Measurements from ENCODE around the gene TRA2A. TPM values are rescaled to one million over a fixed set of nuclear protein-coding genes. Genes with fewer than 3 reads are reported as not detected.

TRA2A gene
- total RNA-seq, 2 experiments from 2014 or later, result 246 to 275 TPM

- peaks cover 14% of the 10 kb centered on the region for H3K4me1 ChIP-seq (ENCODE audit: insufficient read depth, low read length)
- Mint-ChIP-seq H3K9me3 (no peaks in the 10 kb centered on the region), H3K27ac (no peak overlapping the region), H3K4me1 (ENCODE audit: low read depth) (peaks cover 9% of the 10 kb centered on the region), H3K36me3 (ENCODE audit: low read depth) (peaks cover 8% of the 10 kb centered on the region), H3K27me3 (no peaks in the 10 kb centered on the region), H3K4me3 (no peak overlapping the region)
- CTCF ChIA-PET, result no interaction called here
- intact Hi-C loops (cut with DNase I, micrococcal nuclease), result no loop called here
- no peaks in the 10 kb centered on the region for H3K36me3 ChIP-seq (ENCODE audit: insufficient read depth, low read length)
- no peak overlapping the region for H3K4me3 ChIP-seq (ENCODE audit: low read length)
- no peaks in the 10 kb centered on the region for H3K27me3 ChIP-seq (ENCODE audit: control insufficient read depth in 1 of 2, insufficient read depth in 2 of 2, low read length in 2 of 2)
- no peak for DNase-seq
- peaks cover 0 to 6% of the 10 kb centered on the region in 2 experiments for H3K9me3 ChIP-seq (ENCODE audit: control insufficient read depth in 1 of 2, insufficient read depth in 1 of 2, low read length in 2 of 2)
- no peak overlapping the region for H3K27ac ChIP-seq (ENCODE audit: low read depth in 1 of 2, low read length in 2 of 2)
- ATAC-seq (ENCODE audit: poor library complexity), result no peak
- no peak for TF ChIP-seq CTCF (IDR thresholded peaks at IDR 0.05)
- POLR2A ChIA-PET, result no interaction called here
Measured at GRCh38 chr7:23487670-23488069, 44.1 kb downstream of the TRA2A start.

GRCh38 chr7:23486002-23486773 lies 45.6 kb downstream of the TRA2A start:
- peaks cover 6% of the 10 kb centered on the region for H3K36me3 Mint-ChIP-seq (ENCODE audit: low read depth)
- Histone ChIP-seq H3K9me3 (ENCODE audit: control insufficient read depth in 1 of 2, insufficient read depth in 1 of 2, low read length in 2 of 2) (peaks cover 0 to 6% of the 10 kb centered on the region in 2 experiments), H3K36me3 (ENCODE audit: insufficient read depth, low read length) (no peaks in the 10 kb centered on the region), H3K27ac (ENCODE audit: low read depth in 1 of 2, low read length in 2 of 2) (no peak overlapping the region), H3K4me3 (ENCODE audit: low read length) (no peak overlapping the region), H3K27me3 (ENCODE audit: control insufficient read depth in 1 of 2, insufficient read depth in 2 of 2, low read length in 2 of 2) (no peaks in the 10 kb centered on the region), H3K4me1 (ENCODE audit: insufficient read depth, low read length) (peaks cover 14% of the 10 kb centered on the region)
- H3K9me3 Mint-ChIP-seq, result no peaks in the 10 kb centered on the region
- TF ChIP-seq CTCF (IDR thresholded peaks at IDR 0.05), result no peak
- peaks cover 6% of the 10 kb centered on the region for H3K4me1 Mint-ChIP-seq (ENCODE audit: low read depth)
- H3K27me3 Mint-ChIP-seq, result peaks cover 5% of the 10 kb centered on the region
- intact Hi-C loops (cut with DNase I, micrococcal nuclease), result no loop called here
- ATAC-seq (ENCODE audit: poor library complexity) (no peak), DNase-seq (no peak)
- ChIA-PET CTCF (interaction anchor here (0.6 to 0.7 kb wide), 2 partner anchors 19 to 115 kb away, joined by 3 read pairs; no protein-coding TSS in a partner anchor), POLR2A (no interaction called here)
- no peak overlapping the region for H3K4me3 Mint-ChIP-seq
- no peak overlapping the region for H3K27ac Mint-ChIP-seq

GRCh38 chr7:23482686-23483085 lies 49.1 kb downstream of the TRA2A start:
- peaks cover 3 to 20% of the 10 kb centered on the region in 2 experiments for H3K27me3 ChIP-seq (ENCODE audit: control insufficient read depth in 1 of 2, insufficient read depth in 2 of 2, low read length in 2 of 2)
- no peak overlapping the region for H3K27ac Mint-ChIP-seq
- CTCF ChIA-PET, result no interaction called here
- no peak for TF ChIP-seq CTCF (IDR thresholded peaks at IDR 0.05)
- POLR2A ChIA-PET, result no interaction called here
- no peaks in the 10 kb centered on the region for H3K4me1 ChIP-seq (ENCODE audit: insufficient read depth, low read length)
- no peaks in the 10 kb centered on the region for H3K9me3 Mint-ChIP-seq
- H3K36me3 ChIP-seq (ENCODE audit: insufficient read depth, low read length), result no peaks in the 10 kb centered on the region
- H3K4me3 ChIP-seq (ENCODE audit: low read length), result no peak overlapping the region
- no peaks in the 10 kb centered on the region for H3K4me1 Mint-ChIP-seq (ENCODE audit: low read depth)
- H3K4me3 Mint-ChIP-seq, result no peak overlapping the region
- H3K9me3 ChIP-seq (ENCODE audit: control insufficient read depth in 1 of 2, insufficient read depth in 1 of 2, low read length in 2 of 2), result no peaks in the 10 kb centered on the region
- intact Hi-C loops (cut with DNase I, micrococcal nuclease), result no loop called here
- no peak overlapping the region for H3K27ac ChIP-seq (ENCODE audit: low read depth in 1 of 2, low read length in 2 of 2)
- DNase-seq, result no peak
- peaks cover 30% of the 10 kb centered on the region for H3K27me3 Mint-ChIP-seq
- no peaks in the 10 kb centered on the region for H3K36me3 Mint-ChIP-seq (ENCODE audit: low read depth)
- ATAC-seq (ENCODE audit: poor library complexity), result no peak
